Measurements from ENCODE around the gene TMA7. TPM values are rescaled to one million over a fixed set of nuclear protein-coding genes. Genes with fewer than 3 reads are reported as not detected.
A peak's percentile ranks its signal among the peaks of the same experiment; 100 is the strongest.

The TMA7 gene
- total and polyA plus RNA-seq, 9 of the 15 experiments (the other 6 are each of a cell fraction or from before 2014, with no cell fraction given): 209 to 1,003 (median 486) TPM

GRCh38 chr3:48446425-48447193 lies 6.6 kb downstream of the TMA7 start, which contains the start of gene ATRIP (continued):
- TF ChIP-seq VEZF1 (CRISPR knock-in tag; IDR thresholded peaks at IDR 0.05) (peak; percentile 75), DIDO1 (tag; IDR thresholded peaks at IDR 0.05; ENCODE audit: low read depth) (no peak), PTRF (tag; IDR thresholded peaks at IDR 0.05) (no peak)

GRCh38 chr3:48451270-48451669 lies 11.2 kb downstream of the TMA7 start:
- no TSS peak for BruUV-seq (replicated peaks)
- no peaks in the 10 kb centered on the region for H3K27me3 ChIP-seq (ENCODE audit: control insufficient read depth in 2 of 2, insufficient read depth in 2 of 2, low read length in 2 of 2)
- H4K20me1 ChIP-seq (replicated peaks; ENCODE audit: control insufficient read depth, insufficient read depth, low read length): no peaks in the 10 kb centered on the region
- no peaks in the 10 kb centered on the region for H3K9me1 ChIP-seq (ENCODE audit: control insufficient read depth, insufficient read depth, low read length)
- peaks cover 3 to 14% of the 10 kb centered on the region in 2 experiments; a peak in 4 of 5 replicates for H3K4me1 ChIP-seq (replicated peaks in 1 of 2; ENCODE audit: control insufficient read depth in 2 of 2, insufficient read depth in 2 of 2, low read length in 2 of 2)
- DNase-seq (ENCODE audit: extremely low read depth in 1 of 4, low spot score in 3 of 4) (no peak), ATAC-seq (no peak), FAIRE-seq (no peak)
- H3K4me2 ChIP-seq (ENCODE audit: insufficient read depth, low read length): no peak overlapping the region
- H3K4me3 ChIP-seq: no peak overlapping the region
- H3K9me3 ChIP-seq (replicated peaks; ENCODE audit: control insufficient read depth, insufficient read depth, low read depth, low read length): no peaks in the 10 kb centered on the region
- no peak overlapping the region for H3K9ac ChIP-seq (ENCODE audit: insufficient read depth in 1 of 2, low read depth in 2 of 2, low read length in 2 of 2)
- H3K27ac ChIP-seq (ENCODE audit: extremely low read depth, low read depth, low read length): no peak overlapping the region
- H3K36me3 ChIP-seq (ENCODE audit: control insufficient read depth, insufficient read depth, low read length): peaks cover 57% of the 10 kb centered on the region; the same call in 2 of the 3 replicates
- intact Hi-C loops (cut with micrococcal nuclease) (no loop called here), in situ Hi-C loops (cut with MboI) (no loop called here)
- ChIA-PET POLR2A (interaction anchor here (0.6 kb wide), 1 partner anchor 144 kb away, joined by 3 read pairs; no protein-coding TSS in a partner anchor), CTCF (ENCODE audit: low intra/inter-chr PET ratio) (no interaction called here)
- WGBS (ENCODE audit: insufficient coverage, low coverage, missing lambda C conversion rate): 100% methylated on average over 1 of the region's 1 CpG
- H2AFZ ChIP-seq (ENCODE audit: low read depth, low read length): no peak overlapping the region
- peaks cover 25% of the 10 kb centered on the region for H3K79me2 ChIP-seq (ENCODE audit: control insufficient read depth, insufficient read depth, low read length)
- TF ChIP-seq ZZZ3 (IDR thresholded peaks at IDR 0.05) (no peak), RHOXF2B (CRISPR knock-in tag; conservative IDR thresholded peaks at IDR 0.05) (no peak), CBX5 (IDR thresholded peaks at IDR 0.05; ENCODE audit: borderline replicate concordance, low read depth) (no peak), HOMEZ (CRISPR knock-in tag; IDR thresholded peaks at IDR 0.05) (no peak), MXD1 (CRISPR knock-in tag; IDR thresholded peaks at IDR 0.05; ENCODE audit: borderline replicate concordance, poor library complexity, severe bottlenecking) (no peak), ZNF277 (CRISPR knock-in tag; IDR thresholded peaks at IDR 0.05; ENCODE audit: borderline replicate concordance) (no peak), EHMT2 (IDR thresholded peaks at IDR 0.05) (no peak), CBX1 (IDR thresholded peaks at IDR 0.05; ENCODE audit: low read depth) (no peak), MEIS2 (IDR thresholded peaks at IDR 0.05; ENCODE audit: partially characterized antibody) (no peak), ZNF174 (CRISPR knock-in tag; IDR thresholded peaks at IDR 0.05) (no peak), PHTF2 (CRISPR knock-in tag; IDR thresholded peaks at IDR 0.05) (no peak)

Data from K562 (cell line).